GM18951 (cell line): ENCODE measurements around the gene KCNQ5.
"Not testable (repeated sequence)": the region's sequence is repeated elsewhere in the genome, so short reads cannot be mapped to it uniquely, and the experiment has no call there.

Source experiments
- POLR2A ChIP-seq: IDR thresholded peaks from 4 replicates; pipeline ENCODE4 v1.6.1; 2011; ENCODE audit warnings: mild to moderate bottlenecking; ENCODE audit not compliant: insufficient read length, insufficient read depth; ENCODE audit errors: extremely low read depth
- in situ Hi-C: fragments of 300-500 bp; cut with MboI; formaldehyde crosslinking; loops from one replicate; pipeline ENCODE4 v1.12.0; 2022; ENCODE audit warnings: low sequenced_read_pairs, mixed read lengths, inconsistent platforms; ENCODE audit not compliant: unreplicated experiment

KCNQ5 gene

GRCh38 chr6:72892901-72893300, 271.0 kb downstream of the KCNQ5 start:
- in situ Hi-C loops: no loop called here
- no peak for TF ChIP-seq POLR2A

GRCh38 chr6:72894091-72894490, 272.2 kb downstream of the KCNQ5 start:
- in situ Hi-C loops: no loop called here
- no peak for TF ChIP-seq POLR2A

- in situ Hi-C loops: not testable (repeated sequence)
Observed at GRCh38 chr6:72898313-72898712, 276.4 kb downstream of the KCNQ5 start.

- no peak for TF ChIP-seq POLR2A
- in situ Hi-C loops: no loop called here
Observed at GRCh38 chr6:72905705-72906478, 284.0 kb downstream of the KCNQ5 start.

GRCh38 chr6:72911463-72912155, 289.7 kb downstream of the KCNQ5 start:
- in situ Hi-C loops: no loop called here
- no peak for TF ChIP-seq POLR2A

GRCh38 chr6:72913797-72914196, 291.9 kb downstream of the KCNQ5 start:
- in situ Hi-C loops: no loop called here
- no peak for TF ChIP-seq POLR2A

GRCh38 chr6:72916298-72916697, 294.4 kb downstream of the KCNQ5 start:
- no peak for TF ChIP-seq POLR2A
- in situ Hi-C loops: no loop called here

GRCh38 chr6:72916906-72917305, 295.0 kb downstream of the KCNQ5 start:
- in situ Hi-C loops: no loop called here
- no peak for TF ChIP-seq POLR2A

GRCh38 chr6:72922401-72922800, 300.5 kb downstream of the KCNQ5 start:
- in situ Hi-C loops: no loop called here

GRCh38 chr6:72925136-72925535, 303.3 kb downstream of the KCNQ5 start:
- TF ChIP-seq POLR2A: no peak
- in situ Hi-C loops: no loop called here

More at GRCh38 chr6:72922401-72922800, 300.5 kb downstream of the KCNQ5 start:
- no peak for TF ChIP-seq POLR2A

GRCh38 chr6:72930556-72931132, 308.8 kb downstream of the KCNQ5 start:
- in situ Hi-C loops: no loop called here
- no peak for TF ChIP-seq POLR2A

GRCh38 chr6:72931325-72931887, 309.5 kb downstream of the KCNQ5 start:
- in situ Hi-C loops: no loop called here

GRCh38 chr6:72933233-72933632, 311.4 kb downstream of the KCNQ5 start:
- in situ Hi-C loops: no loop called here

More at GRCh38 chr6:72931325-72931887, 309.5 kb downstream of the KCNQ5 start:
- TF ChIP-seq POLR2A: no peak

GRCh38 chr6:72936766-72937559, 315.1 kb downstream of the KCNQ5 start:
- TF ChIP-seq POLR2A: no peak
- in situ Hi-C loops: no loop called here

More at GRCh38 chr6:72933233-72933632, 311.4 kb downstream of the KCNQ5 start:
- TF ChIP-seq POLR2A: no peak
